H9 (cell line): Measurements from ENCODE around the gene PGBD5. TPM values are rescaled to one million over a fixed set of nuclear protein-coding genes. Genes with fewer than 3 reads are reported as not detected.

Source experiments
- DNase-seq: peaks from one replicate; pipeline ENCODE4 v3.0.0-alpha.2; 2017
- H2AFZ ChIP-seq: one replicate; pipeline ENCODE4 v1.6.1; 2013; ENCODE audit warnings: mild to moderate bottlenecking, low read length, control low read depth, moderate library complexity
- H2AK5ac ChIP-seq: 2 replicates; pipeline ENCODE4 v1.6.1; 2013; ENCODE audit warnings: low read length, control low read depth, mixed read lengths; ENCODE audit not compliant: insufficient read length
- H2BK120ac ChIP-seq: one replicate; pipeline ENCODE4 v1.6.1; 2013; ENCODE audit warnings: low read depth, mild to moderate bottlenecking, low read length, control low read depth, inconsistent platforms; ENCODE audit not compliant: poor library complexity, severe bottlenecking
- H2BK12ac ChIP-seq: 2 replicates; pipeline ENCODE4 v1.6.1; 2013; ENCODE audit warnings: low read length, control low read depth, mixed read lengths, low read depth; ENCODE audit not compliant: insufficient read length
- H2BK15ac ChIP-seq: 2 replicates; pipeline ENCODE4 v1.6.1; 2013; ENCODE audit warnings: low read depth, low read length, control low read depth
- H2BK20ac ChIP-seq: one replicate; pipeline ENCODE4 v1.6.1; 2013; ENCODE audit warnings: low read depth, mild to moderate bottlenecking, low read length, control low read depth, inconsistent platforms; ENCODE audit not compliant: poor library complexity, severe bottlenecking
- H2BK5ac ChIP-seq: 2 replicates; pipeline ENCODE4 v1.6.1; 2013; ENCODE audit warnings: low read length, control low read depth, mixed read lengths; ENCODE audit not compliant: insufficient read length
- H3K14ac ChIP-seq: 2 replicates; pipeline ENCODE4 v1.6.1; 2013; ENCODE audit warnings: low read length, control low read depth; ENCODE audit not compliant: insufficient read depth
- H3K18ac ChIP-seq: 2 replicates; pipeline ENCODE4 v1.6.1; 2013; ENCODE audit warnings: low read depth, mild to moderate bottlenecking, mixed read lengths, low read length, control low read depth; ENCODE audit not compliant: insufficient read length
- H3K23ac ChIP-seq: 2 replicates; pipeline ENCODE4 v1.6.1; 2013; ENCODE audit warnings: low read length, control low read depth, mixed read lengths, low read depth; ENCODE audit not compliant: insufficient read length
- H3K23me2 ChIP-seq: 2 replicates; pipeline ENCODE4 v1.6.1; 2013; ENCODE audit warnings: low read depth, mild to moderate bottlenecking, mixed read lengths, low read length, control low read depth; ENCODE audit not compliant: insufficient read length, poor library complexity, severe bottlenecking
- H3K27ac ChIP-seq: 2 replicates; pipeline ENCODE4 v1.5.1; 2013; ENCODE audit warnings: low read length, control low read depth, mixed read lengths, low read depth; ENCODE audit not compliant: insufficient read length
- H3K27me3 ChIP-seq: 2 replicates; pipeline ENCODE4 v1.6.1; 2013; ENCODE audit warnings: low read length, control low read depth, inconsistent platforms; ENCODE audit not compliant: insufficient read depth
- H3K4ac ChIP-seq: 2 replicates; pipeline ENCODE4 v1.6.1; 2013; ENCODE audit warnings: low read depth, mild to moderate bottlenecking, control low read depth, inconsistent platforms, low read length, moderate library complexity
- H3K4me1 ChIP-seq: 2 replicates; pipeline ENCODE4 v1.6.1; 2013; ENCODE audit warnings: low read length, control low read depth, inconsistent platforms; ENCODE audit not compliant: insufficient read depth
- H3K4me2 ChIP-seq: 2 replicates; pipeline ENCODE4 v1.6.1; 2013; ENCODE audit warnings: low read length, control low read depth, mixed read lengths; ENCODE audit not compliant: insufficient read length, insufficient read depth
- H3K56ac ChIP-seq: 2 replicates; pipeline ENCODE4 v1.6.1; 2013; ENCODE audit warnings: low read depth, mild to moderate bottlenecking, mixed read lengths, low read length, control low read depth; ENCODE audit not compliant: insufficient read length
- H3K79me1 ChIP-seq: 2 replicates; pipeline ENCODE4 v1.6.1; 2013; ENCODE audit warnings: low read depth, mild to moderate bottlenecking, moderate library complexity, low read length, control low read depth, inconsistent platforms; ENCODE audit not compliant: insufficient read depth, poor library complexity, severe bottlenecking
- H3K79me2 ChIP-seq: 2 replicates; pipeline ENCODE4 v1.6.1; 2013; ENCODE audit warnings: low read length, control low read depth, inconsistent platforms; ENCODE audit not compliant: insufficient read depth
- H3K9ac ChIP-seq: 2 replicates; pipeline ENCODE4 v1.6.1; 2013; ENCODE audit warnings: low read length, control low read depth, mixed read lengths; ENCODE audit not compliant: insufficient read length; ENCODE audit errors: extremely low read depth
- H3K9me3 ChIP-seq: one replicate; pipeline ENCODE4 v1.6.1; 2013; ENCODE audit warnings: low read depth, low read length, inconsistent platforms; ENCODE audit not compliant: control insufficient read depth
- H3T11ph ChIP-seq: one replicate; pipeline ENCODE4 v1.6.1; 2013; ENCODE audit warnings: mild to moderate bottlenecking, low read length, control low read depth, inconsistent platforms
- H4K20me1 ChIP-seq: one replicate; pipeline ENCODE4 v1.6.1; 2013; ENCODE audit not compliant: control insufficient read depth, insufficient read length, insufficient read depth
- H4K5ac ChIP-seq: 2 replicates; pipeline ENCODE4 v1.6.1; 2013; ENCODE audit warnings: low read depth, mild to moderate bottlenecking, mixed read lengths, low read length, control low read depth; ENCODE audit not compliant: insufficient read length
- H4K8ac ChIP-seq: replicated peaks from 2 replicates; pipeline ENCODE4 v1.6.1; 2013; ENCODE audit warnings: low read length, control low read depth, mixed read lengths, low read depth; ENCODE audit not compliant: insufficient read length
- H4K91ac ChIP-seq: 2 replicates; pipeline ENCODE4 v1.6.1; 2013; ENCODE audit warnings: low read depth, mild to moderate bottlenecking, moderate library complexity, mixed read lengths, low read length, control low read depth; ENCODE audit not compliant: insufficient read length
- H3K27ac Mint-ChIP-seq, 3 experiments: 2 replicates in 2 of 3; 3 replicates in 1 of 3; pipeline ENCODE4 v1.8.0; 2020 to 2021; ENCODE audit warnings: mixed read lengths in 3 of 3, mild to moderate bottlenecking in 1 of 3, moderate library complexity in 1 of 3
- H3K27me3 Mint-ChIP-seq: 2 replicates; pipeline ENCODE4 v1.8.0; 2021; ENCODE audit warnings: low read depth, mild to moderate bottlenecking, moderate library complexity, mixed read lengths
- H3K36me3 Mint-ChIP-seq, 3 experiments: 2 replicates in 2 of 3; 3 replicates in 1 of 3; pipeline ENCODE4 v1.8.0; 2020 to 2021; ENCODE audit warnings: low read depth in 3 of 3, mixed read lengths in 3 of 3; ENCODE audit not compliant: insufficient read depth in 1 of 3
- H3K4me1 Mint-ChIP-seq, 2 experiments: 2 replicates each; pipeline ENCODE4 v1.8.0; 2020; ENCODE audit warnings: mixed read lengths in 2 of 2
- H3K4me3 Mint-ChIP-seq, 2 experiments: 2 replicates in 1 of 2; 3 replicates in 1 of 2; pipeline ENCODE4 v1.8.0; 2020 to 2021; ENCODE audit warnings: mild to moderate bottlenecking in 2 of 2, mixed read lengths in 2 of 2, moderate library complexity in 1 of 2
- H3K9me3 Mint-ChIP-seq, 2 experiments: 2 replicates in 1 of 2; 3 replicates in 1 of 2; pipeline ENCODE4 v1.8.0; 2020; ENCODE audit warnings: mild to moderate bottlenecking in 2 of 2, mixed read lengths in 2 of 2, moderate library complexity in 1 of 2
- WGBS: extraction: QIAGEN DNeasy Blood & Tissue Kit; methylation state at CpG from one replicate; pipeline ENCODE4 v1.1.7; 2013; ENCODE audit warnings: missing lambda C conversion rate, low lambda C conversion rate, mixed read lengths; ENCODE audit not compliant: insufficient read length; ENCODE audit errors: extremely low coverage; 5-methylcytosine and 5-hydroxymethylcytosine counted together
- total RNA-seq: library from RNA; stranded (reverse); gene quantifications from 2 replicates; pipeline ENCODE4 v1.2.1, GENCODE V29; 2021
- TF ChIP-seq, protein P1 (sequence below): fragments of 200-600 bp; sonication (generic); conservative IDR thresholded peaks from 3 replicates; pipeline ENCODE4 v1.8.0; 2021; ENCODE audit warnings: antibody characterized with exemption, mild to moderate bottlenecking

Gene PGBD5
- total RNA-seq, 1 experiment from 2014 or later: 19.1 TPM

DNA sequence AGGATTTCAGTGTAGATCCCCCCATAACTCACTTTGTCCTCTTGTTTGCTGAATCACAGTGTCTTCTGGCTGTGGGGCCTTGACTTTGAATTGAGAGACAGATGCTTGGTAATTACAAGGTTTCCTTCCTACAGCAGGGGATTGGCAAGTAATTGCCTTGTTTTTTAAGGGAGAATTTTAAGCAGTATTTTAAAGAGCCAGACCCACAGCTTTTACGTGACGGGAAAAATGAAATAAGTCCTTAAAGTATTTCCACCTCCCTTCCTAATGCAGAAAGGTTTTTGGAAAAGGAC, 41.0 kb downstream of the PGBD5 start:
- no peak overlapping the region for H3K4me2 ChIP-seq
- no peak overlapping the region for H3K9ac ChIP-seq
- H3K27me3 Mint-ChIP-seq: no peaks in the 10 kb centered on the region
- H2BK15ac ChIP-seq: no peak overlapping the region
- H3K27me3 ChIP-seq: no peaks in the 10 kb centered on the region
- H3K18ac ChIP-seq: no peak overlapping the region
- H2BK20ac ChIP-seq: no peak overlapping the region
- no peak overlapping the region for H4K5ac ChIP-seq
- no peak overlapping the region for H2BK120ac ChIP-seq
- peaks cover 0 to 2% of the 10 kb centered on the region in 2 experiments; a peak in 1 of 5 replicates for H3K9me3 Mint-ChIP-seq
- no peak overlapping the region for H2BK5ac ChIP-seq
- H3K36me3 Mint-ChIP-seq: peaks cover 0 to 4% (median 2%) of the 10 kb centered on the region in 3 experiments; a peak in 4 of 7 replicates
- H3K4ac ChIP-seq: no peak overlapping the region
- H4K91ac ChIP-seq: no peak overlapping the region
- H3K14ac ChIP-seq: no peak overlapping the region
- DNase-seq: no peak
- H3K9me3 ChIP-seq: peaks cover 1% of the 10 kb centered on the region
- no CpG with 5 or more reads among the region's 2 CpGs for WGBS
- no peaks in the 10 kb centered on the region for H3K23me2 ChIP-seq
- H3K23ac ChIP-seq: no peak overlapping the region
- 0 out of 7 replicates have a peak overlapping the region, but pooled peaks of 1 of the 3 experiments have one; percentile 4 for H3K27ac Mint-ChIP-seq
- no peaks in the 10 kb centered on the region for H3K79me1 ChIP-seq
- no peak overlapping the region for H3T11ph ChIP-seq
- no peaks in the 10 kb centered on the region for H4K20me1 ChIP-seq
- H3K4me3 Mint-ChIP-seq: no peak overlapping the region
- H2AK5ac ChIP-seq: no peak overlapping the region
- no peak overlapping the region for H2AFZ ChIP-seq
- no peak overlapping the region for H4K8ac ChIP-seq
- H3K56ac ChIP-seq: no peak overlapping the region
- H2BK12ac ChIP-seq: no peak overlapping the region
- H3K79me2 ChIP-seq: no peaks in the 10 kb centered on the region
- TF ChIP-seq, protein P1, sequence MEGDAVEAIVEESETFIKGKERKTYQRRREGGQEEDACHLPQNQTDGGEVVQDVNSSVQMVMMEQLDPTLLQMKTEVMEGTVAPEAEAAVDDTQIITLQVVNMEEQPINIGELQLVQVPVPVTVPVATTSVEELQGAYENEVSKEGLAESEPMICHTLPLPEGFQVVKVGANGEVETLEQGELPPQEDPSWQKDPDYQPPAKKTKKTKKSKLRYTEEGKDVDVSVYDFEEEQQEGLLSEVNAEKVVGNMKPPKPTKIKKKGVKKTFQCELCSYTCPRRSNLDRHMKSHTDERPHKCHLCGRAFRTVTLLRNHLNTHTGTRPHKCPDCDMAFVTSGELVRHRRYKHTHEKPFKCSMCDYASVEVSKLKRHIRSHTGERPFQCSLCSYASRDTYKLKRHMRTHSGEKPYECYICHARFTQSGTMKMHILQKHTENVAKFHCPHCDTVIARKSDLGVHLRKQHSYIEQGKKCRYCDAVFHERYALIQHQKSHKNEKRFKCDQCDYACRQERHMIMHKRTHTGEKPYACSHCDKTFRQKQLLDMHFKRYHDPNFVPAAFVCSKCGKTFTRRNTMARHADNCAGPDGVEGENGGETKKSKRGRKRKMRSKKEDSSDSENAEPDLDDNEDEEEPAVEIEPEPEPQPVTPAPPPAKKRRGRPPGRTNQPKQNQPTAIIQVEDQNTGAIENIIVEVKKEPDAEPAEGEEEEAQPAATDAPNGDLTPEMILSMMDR: no peak
- peaks cover 9% of the 10 kb centered on the region; the same call in 1 of the 2 replicates for H3K4me1 ChIP-seq
- H3K4me1 Mint-ChIP-seq: peaks cover 17 to 19% of the 10 kb centered on the region in 2 experiments
- H3K27ac ChIP-seq: no peak overlapping the region
